GM19438 (cell line): ENCODE measurements around the gene DHX34.
"Not testable (repeated sequence)": the region's sequence is repeated elsewhere in the genome, so short reads cannot be mapped to it uniquely, and the experiment has no call there.

Source experiments
- ATAC-seq: cut with Tn5 transposase; IDR thresholded peaks from one replicate; pipeline ENCODE4 v1.9.1; 2021; ENCODE audit warnings: low read depth; ENCODE audit not compliant: unreplicated experiment

DHX34 gene

GRCh38 chr19:47383890-47384289 lies 34.8 kb downstream of the DHX34 start:
- ATAC-seq, result not testable (repeated sequence)

- ATAC-seq, result not testable (repeated sequence)
These were observed 35.4 kb downstream of the DHX34 start for GRCh38 chr19:47384533-47384932.

DNA sequence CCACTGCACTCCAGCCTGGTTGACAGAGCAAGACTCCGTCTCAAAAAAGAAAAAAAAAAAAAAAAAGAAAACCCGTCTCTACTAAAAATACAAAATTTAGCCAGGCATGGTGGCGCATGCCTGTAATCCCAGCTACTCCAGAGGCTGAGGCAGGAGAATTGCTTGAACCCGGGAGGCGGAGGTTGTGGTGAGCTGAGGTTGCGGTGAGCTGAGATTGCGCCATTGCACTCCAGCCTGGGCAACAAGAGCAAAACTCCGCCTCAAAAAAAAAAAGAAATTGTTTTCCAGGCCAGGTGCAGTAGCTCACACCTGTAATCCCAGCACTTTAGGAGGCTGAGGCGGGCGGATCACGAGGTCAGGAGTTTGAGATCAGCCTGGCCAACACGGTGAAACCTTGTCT lies 37.5 kb downstream of the DHX34 start:
- ATAC-seq, result not testable (repeated sequence)

DNA sequence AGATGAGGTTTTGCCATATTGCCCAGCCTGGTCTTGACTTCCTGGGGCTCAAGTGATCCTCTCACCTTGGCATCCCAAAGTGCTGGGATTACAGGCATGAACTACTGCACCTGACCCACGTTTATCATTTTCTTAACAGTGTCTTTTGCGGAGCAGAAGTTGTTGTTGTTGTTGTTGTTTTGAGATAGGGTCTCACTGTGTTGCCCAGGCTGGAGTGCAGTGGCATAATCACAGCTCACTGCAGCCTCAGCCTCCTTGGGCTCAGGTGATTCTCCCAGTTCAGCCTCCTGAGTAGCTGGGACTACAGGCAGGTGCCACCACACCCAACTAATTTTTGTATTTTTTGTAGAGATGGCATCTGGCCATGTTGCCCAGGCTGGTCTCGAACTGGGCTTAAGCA lies 38.5 kb downstream of the DHX34 start:
- ATAC-seq, result not testable (repeated sequence)

DNA sequence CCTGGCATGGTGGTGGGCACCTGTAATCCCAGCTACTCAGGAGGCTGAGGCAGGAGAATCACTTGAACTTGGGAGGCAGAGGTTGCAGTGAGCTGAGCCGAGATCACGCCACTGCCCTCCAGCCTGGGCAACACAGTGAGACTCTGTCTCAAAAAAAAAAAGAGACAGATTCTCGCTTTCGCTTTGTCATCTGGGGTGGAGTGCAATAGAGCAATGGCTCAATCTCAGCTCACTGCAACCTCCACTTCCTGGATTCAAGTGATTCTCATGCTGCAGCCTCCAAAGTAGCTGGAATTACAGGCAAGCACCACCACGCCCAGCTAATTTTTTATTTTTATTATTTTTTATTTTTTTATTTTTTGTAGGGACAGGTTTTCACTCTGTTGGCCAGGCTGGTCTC lies 39.6 kb downstream of the DHX34 start:
- not testable (repeated sequence) for ATAC-seq

- no peak for ATAC-seq
These were observed 40.0 kb downstream of the DHX34 start for GRCh38 chr19:47389150-47389556.

DNA sequence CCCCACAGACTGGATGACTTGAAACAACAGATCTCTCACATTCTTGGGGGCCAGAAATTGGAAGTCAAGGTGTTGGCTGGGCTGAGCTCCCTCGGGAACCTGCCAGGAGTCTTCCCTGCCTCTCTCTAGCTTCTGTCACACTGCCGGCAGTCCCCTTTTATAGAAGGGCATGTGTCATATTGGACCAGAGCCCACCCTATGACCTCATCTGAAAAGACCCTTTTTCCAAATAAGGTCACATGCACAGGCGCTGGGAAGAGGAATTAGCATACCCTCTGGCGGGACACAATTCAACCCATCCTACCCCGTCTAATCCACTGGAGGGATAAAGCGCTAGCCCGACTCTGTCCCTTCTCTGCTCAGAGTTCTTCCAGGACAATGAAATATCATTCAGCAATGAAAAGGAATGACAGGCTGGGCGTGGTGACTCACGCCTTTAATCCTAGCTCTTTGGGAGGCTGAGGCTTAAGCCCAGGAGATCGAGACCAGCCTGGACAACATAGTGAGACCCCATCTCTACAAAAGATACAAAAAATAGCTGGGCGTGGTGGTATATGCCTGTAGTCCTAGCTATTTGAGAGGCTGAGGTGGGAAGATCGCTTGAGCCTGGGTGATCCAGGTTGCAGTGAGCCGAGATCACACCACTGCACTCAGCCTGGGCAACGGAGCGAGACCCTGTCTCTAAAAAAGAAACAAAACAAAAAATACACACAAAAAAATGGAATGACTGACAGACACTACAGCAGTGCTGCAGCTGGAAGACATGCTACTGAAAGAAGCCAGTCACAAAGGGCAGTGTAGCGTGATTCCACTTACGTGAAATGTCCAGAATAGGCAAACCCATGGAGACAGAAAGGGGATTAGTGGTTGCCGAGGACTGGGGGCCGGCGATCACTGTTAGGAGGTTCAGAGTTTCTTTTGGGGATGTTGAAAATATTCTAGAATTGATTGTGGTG lies 41.7 kb downstream of the DHX34 start:
- no peak for ATAC-seq

GRCh38 chr19:47391510-47392223 lies 42.6 kb downstream of the DHX34 start:
- ATAC-seq, result no peak

DNA sequence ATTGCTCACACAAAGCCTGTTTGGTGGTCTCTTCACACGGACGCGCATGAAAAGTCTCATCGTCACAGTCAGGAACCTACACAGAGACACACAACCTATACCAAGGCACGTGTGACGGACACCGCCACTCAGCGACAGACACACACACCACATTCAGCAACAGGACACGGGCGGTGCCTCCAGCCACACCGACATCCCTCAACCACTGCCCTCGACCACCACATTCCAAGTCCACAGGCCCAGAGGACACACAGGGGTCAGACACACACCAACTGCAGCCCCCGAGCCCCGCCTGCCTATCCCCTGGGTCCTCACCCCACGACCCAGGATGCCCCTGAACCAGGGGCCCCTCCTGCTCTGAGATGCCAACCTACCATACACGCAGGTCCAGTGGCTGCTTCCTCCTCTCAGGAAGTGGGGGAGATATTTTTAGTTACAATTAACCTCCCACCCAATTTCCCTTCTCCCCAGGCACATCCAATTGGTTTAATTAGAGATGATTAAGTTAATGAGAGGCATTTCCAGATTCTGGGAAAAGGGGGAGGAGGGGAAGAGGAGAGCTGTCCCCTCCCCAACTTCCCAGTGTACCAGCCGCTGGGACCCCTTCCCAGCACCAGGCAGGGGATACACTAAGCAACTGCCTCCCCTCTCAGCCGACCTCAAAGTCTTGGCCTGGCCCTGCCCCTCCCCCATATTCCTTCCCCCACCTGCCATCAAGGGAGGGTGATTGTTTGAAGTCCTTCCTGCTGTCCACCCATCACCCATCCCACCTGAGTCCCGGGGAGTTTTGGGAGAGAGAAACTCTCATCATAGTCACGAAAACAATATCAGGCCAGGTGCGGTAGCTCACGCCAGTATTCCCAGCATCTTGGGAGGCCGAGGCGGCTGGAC lies 49.8 kb downstream of the DHX34 start:
- no peak for ATAC-seq

DNA sequence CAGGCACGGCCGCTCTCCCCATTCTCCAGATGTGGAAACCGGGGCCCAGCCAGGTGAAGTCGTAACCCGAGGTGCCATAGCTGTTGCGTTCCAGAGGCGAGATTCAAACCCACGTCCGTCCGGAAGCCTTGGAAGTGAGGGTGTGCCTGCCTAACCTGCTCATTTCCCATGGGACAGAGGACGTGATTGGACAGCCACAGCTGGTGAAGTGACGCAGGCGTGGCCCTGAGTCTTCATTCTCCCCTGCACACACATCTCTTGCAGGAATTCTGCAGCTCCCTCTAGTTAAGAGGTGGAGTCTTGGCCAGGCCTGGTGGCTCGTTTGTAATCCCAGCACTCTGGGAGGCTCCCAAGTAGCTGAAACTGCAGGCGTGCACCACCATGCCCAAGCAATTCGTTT lies 53.4 kb downstream of the DHX34 start:
- no peak for ATAC-seq

GRCh38 chr19:47404334-47405196 lies 55.5 kb downstream of the DHX34 start:
- no peak for ATAC-seq

GRCh38 chr19:47405197-47405550 lies 56.1 kb downstream of the DHX34 start:
- ATAC-seq, result no peak

GRCh38 chr19:47405854-47406417 lies 56.8 kb downstream of the DHX34 start:
- no peak for ATAC-seq

- no peak for ATAC-seq
These were observed 57.7 kb downstream of the DHX34 start for GRCh38 chr19:47406711-47407416.

GRCh38 chr19:47407417-47407774 lies 58.3 kb downstream of the DHX34 start:
- no peak for ATAC-seq

DNA sequence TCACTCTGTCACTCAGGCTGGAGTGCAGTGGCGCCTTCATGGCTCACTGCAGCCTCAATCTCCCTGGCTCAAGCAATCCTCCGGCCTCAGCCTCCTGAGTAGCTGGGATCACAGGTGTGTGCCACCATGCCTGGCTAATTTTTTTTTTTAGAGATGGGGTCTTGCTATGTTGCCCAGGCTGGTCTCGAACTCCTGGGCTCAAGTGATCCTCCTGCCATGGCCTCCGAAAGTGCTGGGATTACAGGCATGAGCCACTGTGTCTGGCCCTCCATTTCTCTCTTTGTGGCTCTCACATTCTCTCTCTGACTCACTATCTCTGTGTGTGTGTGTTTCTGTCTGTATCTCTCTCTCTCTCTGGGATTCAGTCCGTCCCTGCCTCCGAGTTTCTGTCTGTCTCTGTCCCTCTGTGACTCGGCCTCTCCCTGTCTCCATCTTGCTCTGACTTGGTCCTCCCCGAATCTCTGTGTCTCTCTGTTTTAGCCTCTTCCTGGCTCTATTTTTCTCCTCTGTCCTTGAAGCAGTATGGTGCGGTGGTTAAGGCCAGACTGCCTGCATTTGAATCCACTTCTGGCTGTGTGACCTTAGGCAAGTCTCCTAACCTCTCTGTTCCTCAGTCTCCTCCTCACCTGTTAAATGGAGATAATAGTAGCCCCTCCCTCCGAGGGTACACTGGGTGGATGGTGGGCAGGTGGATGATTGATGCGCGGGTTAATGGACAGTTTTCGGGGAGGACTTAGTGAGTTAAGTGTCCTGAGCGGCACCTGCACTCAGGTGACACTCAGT lies 59.2 kb downstream of the DHX34 start:
- no peak for ATAC-seq

DNA sequence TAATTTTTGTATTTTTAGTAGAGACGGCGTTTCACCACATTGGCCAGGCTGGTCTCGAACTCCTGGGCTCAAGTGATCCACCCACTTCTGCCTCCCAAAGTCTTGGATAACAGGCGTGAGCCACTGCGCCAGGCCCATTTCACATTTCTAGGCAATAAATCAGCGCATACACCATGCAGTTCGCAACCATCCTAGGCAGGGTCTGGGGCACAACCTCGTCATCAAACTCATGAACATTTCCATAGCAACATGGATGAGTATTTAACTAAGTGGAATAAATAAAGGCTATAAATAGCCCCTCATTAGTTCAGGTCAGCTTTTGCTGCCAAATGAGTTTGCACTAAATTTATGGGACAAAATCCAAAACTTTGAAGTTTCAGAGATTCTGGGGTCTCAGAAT lies 62.0 kb downstream of the DHX34 start:
- no peak for ATAC-seq

DNA sequence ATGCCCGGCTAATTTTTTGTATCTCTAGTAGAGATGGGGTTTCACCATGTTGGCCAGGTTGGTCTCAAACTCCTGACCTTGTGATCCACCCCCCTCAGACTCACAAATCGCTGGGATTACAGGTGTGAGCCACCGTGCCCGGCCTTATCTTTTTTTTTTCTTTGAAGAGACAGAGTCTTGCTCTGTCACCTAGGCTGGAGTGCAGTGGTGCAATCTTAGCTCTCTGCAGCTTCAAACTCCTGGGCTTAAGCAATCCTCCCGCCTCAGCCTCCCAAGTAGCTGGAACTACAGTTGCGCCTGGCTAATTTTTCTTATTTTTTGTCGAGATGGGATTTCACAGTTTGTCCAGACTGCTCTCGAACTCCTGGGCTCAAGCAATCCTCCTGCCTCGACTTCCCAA lies 62.6 kb downstream of the DHX34 start:
- ATAC-seq, result not testable (repeated sequence)
